ENCODE results near the gene AGBL4.
A peak's percentile ranks its signal among the peaks of the same experiment; 100 is the strongest.

AGBL4 gene

GRCh38 chr1:48793863-48794262 is 1229.9 kb downstream of the AGBL4 start:
- DNase-seq: no peak

GRCh38 chr1:48792961-48793360 is 1230.8 kb downstream of the AGBL4 start:
- DNase-seq: no peak

- no peak for DNase-seq
Observed at GRCh38 chr1:48790397-48790796, 1233.4 kb downstream of the AGBL4 start.

- no peak for DNase-seq
Observed at GRCh38 chr1:48789903-48790302, 1233.9 kb downstream of the AGBL4 start.

GRCh38 chr1:48785869-48786268 is 1237.9 kb downstream of the AGBL4 start:
- DNase-seq: no peak

GRCh38 chr1:48784301-48784700 is 1239.5 kb downstream of the AGBL4 start:
- no peak for DNase-seq

GRCh38 chr1:48777219-48777895 is 1246.4 kb downstream of the AGBL4 start:
- DNase-seq: no peak

GRCh38 chr1:48776393-48777218 is 1247.1 kb downstream of the AGBL4 start, which contains the start of gene BEND5:
TSS of gene BEND5 (minus strand) at chr1:48776891. CDS start at chr1:48776831, 60 bp downstream.
- DNase-seq: peak; percentile 70

GRCh38 chr1:48775831-48776392 is 1247.8 kb downstream of the AGBL4 start:
- no peak for DNase-seq

GRCh38 chr1:48773133-48773532 is 1250.6 kb downstream of the AGBL4 start:
- no peak for DNase-seq

- DNase-seq: no peak
Observed at GRCh38 chr1:48772211-48772610, 1251.5 kb downstream of the AGBL4 start.

- DNase-seq: no peak
Observed at GRCh38 chr1:48771561-48771960, 1252.2 kb downstream of the AGBL4 start.

- DNase-seq: no peak
Observed at GRCh38 chr1:48767975-48768510, 1255.7 kb downstream of the AGBL4 start.

GRCh38 chr1:48765335-48765734 is 1258.4 kb downstream of the AGBL4 start:
- DNase-seq: no peak

GRCh38 chr1:48761986-48762385 is 1261.8 kb downstream of the AGBL4 start:
- no peak for DNase-seq

GRCh38 chr1:48761411-48761810 is 1262.3 kb downstream of the AGBL4 start:
- DNase-seq: no peak

- no peak for DNase-seq
Observed at GRCh38 chr1:48760857-48761256, 1262.9 kb downstream of the AGBL4 start.

- no peak for DNase-seq
Observed at GRCh38 chr1:48758976-48759375, 1264.8 kb downstream of the AGBL4 start.

- DNase-seq: no peak
Observed at GRCh38 chr1:48757363-48757762, 1266.4 kb downstream of the AGBL4 start.

- DNase-seq: no peak
Observed at GRCh38 chr1:48756683-48757316, 1267.0 kb downstream of the AGBL4 start.

GRCh38 chr1:48753293-48753692 is 1270.5 kb downstream of the AGBL4 start:
- no peak for DNase-seq

GRCh38 chr1:48750109-48750508 is 1273.6 kb downstream of the AGBL4 start:
- DNase-seq: no peak

GRCh38 chr1:48749068-48749467 is 1274.7 kb downstream of the AGBL4 start:
- DNase-seq: no peak

Measured in activated CD8-positive, alpha-beta memory T cell treated with anti-CD3 and anti-CD28 coated beads, Interleukin-2, amount 50 U/mL, for 4 hours (primary cell).